WERI-Rb-1 (cell line): ENCODE results near the gene IGFBP7.

ENCODE experiments used
- DNase-seq: peaks from one replicate; pipeline ENCODE4 v3.0.0-alpha.2; 2020
- H3K27ac ChIP-seq: fragments of 250-450 bp; sonication (Bioruptor Pico); 2 replicates; pipeline ENCODE4 v1.5.1; 2020; ENCODE audit warnings: mild to moderate bottlenecking, moderate library complexity
- H3K27me3 ChIP-seq: fragments of 250-450 bp; sonication (Bioruptor Pico); 2 replicates; pipeline ENCODE4 v1.5.1; 2021; ENCODE audit warnings: mild to moderate bottlenecking, low read depth, moderate library complexity; ENCODE audit not compliant: insufficient read depth, severe bottlenecking
- H3K36me3 ChIP-seq: fragments of 250-450 bp; sonication (Bioruptor Pico); 2 replicates; pipeline ENCODE4 v1.5.1; 2020; ENCODE audit warnings: mild to moderate bottlenecking, moderate library complexity
- H3K4me3 ChIP-seq: 2 replicates; pipeline ENCODE4 v1.5.1; 2011; ENCODE audit warnings: low read depth, mild to moderate bottlenecking, control low read depth, low read length
- H3K9me3 ChIP-seq: fragments of 250-450 bp; sonication (Bioruptor Pico); 2 replicates; pipeline ENCODE4 v1.5.1; 2021; ENCODE audit warnings: mild to moderate bottlenecking, moderate library complexity; ENCODE audit not compliant: severe bottlenecking
- TF ChIP-seq, protein P1 (sequence below): IDR thresholded peaks from 2 replicates; pipeline ENCODE4 v1.5.1; 2011; ENCODE audit warnings: low read depth, mild to moderate bottlenecking, control low read depth, inconsistent platforms, low read length

The IGFBP7 gene

DNA sequence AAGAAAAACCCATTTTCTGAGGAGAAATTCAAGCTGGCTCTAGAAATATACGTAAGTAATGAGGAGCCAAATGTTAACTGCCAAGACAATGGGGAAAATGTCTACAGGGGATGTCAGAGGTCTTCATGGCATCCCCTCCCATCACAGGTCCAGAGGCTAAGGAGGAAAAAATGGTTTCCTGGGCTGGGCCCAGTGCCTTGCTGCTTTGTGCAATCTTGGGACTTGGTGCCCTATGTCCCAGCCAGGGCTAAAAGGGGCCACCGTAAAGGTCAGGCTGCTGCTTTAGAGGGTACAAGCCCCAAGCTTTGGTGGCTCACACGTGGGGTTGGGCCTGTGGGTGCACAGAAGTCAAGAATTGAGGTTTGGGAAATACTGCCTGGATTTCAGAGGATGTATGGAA, 17.2 kb upstream of the IGFBP7 start:
- TF ChIP-seq, protein P1, sequence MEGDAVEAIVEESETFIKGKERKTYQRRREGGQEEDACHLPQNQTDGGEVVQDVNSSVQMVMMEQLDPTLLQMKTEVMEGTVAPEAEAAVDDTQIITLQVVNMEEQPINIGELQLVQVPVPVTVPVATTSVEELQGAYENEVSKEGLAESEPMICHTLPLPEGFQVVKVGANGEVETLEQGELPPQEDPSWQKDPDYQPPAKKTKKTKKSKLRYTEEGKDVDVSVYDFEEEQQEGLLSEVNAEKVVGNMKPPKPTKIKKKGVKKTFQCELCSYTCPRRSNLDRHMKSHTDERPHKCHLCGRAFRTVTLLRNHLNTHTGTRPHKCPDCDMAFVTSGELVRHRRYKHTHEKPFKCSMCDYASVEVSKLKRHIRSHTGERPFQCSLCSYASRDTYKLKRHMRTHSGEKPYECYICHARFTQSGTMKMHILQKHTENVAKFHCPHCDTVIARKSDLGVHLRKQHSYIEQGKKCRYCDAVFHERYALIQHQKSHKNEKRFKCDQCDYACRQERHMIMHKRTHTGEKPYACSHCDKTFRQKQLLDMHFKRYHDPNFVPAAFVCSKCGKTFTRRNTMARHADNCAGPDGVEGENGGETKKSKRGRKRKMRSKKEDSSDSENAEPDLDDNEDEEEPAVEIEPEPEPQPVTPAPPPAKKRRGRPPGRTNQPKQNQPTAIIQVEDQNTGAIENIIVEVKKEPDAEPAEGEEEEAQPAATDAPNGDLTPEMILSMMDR: no peak
- no peak for DNase-seq
- H3K36me3 ChIP-seq: no peaks in the 10 kb centered on the region
- H3K27ac ChIP-seq: no peak overlapping the region
- H3K4me3 ChIP-seq: no peak overlapping the region
- no peaks in the 10 kb centered on the region for H3K27me3 ChIP-seq
- no peaks in the 10 kb centered on the region for H3K9me3 ChIP-seq

GRCh38 chr4:57125996-57126395, 15.8 kb upstream of the IGFBP7 start:
- TF ChIP-seq, protein P1: no peak
- no peak for DNase-seq
- Histone ChIP-seq H3K27me3 (no peaks in the 10 kb centered on the region), H3K36me3 (no peaks in the 10 kb centered on the region), H3K27ac (no peak overlapping the region), H3K9me3 (no peaks in the 10 kb centered on the region), H3K4me3 (no peak overlapping the region)

- Histone ChIP-seq H3K9me3 (no peaks in the 10 kb centered on the region), H3K4me3 (no peak overlapping the region), H3K27ac (no peak overlapping the region), H3K27me3 (peaks cover 3% of the 10 kb centered on the region), H3K36me3 (no peaks in the 10 kb centered on the region)
- DNase-seq: no peak
- TF ChIP-seq, protein P1: no peak
Observed at GRCh38 chr4:57124145-57124544, 14.0 kb upstream of the IGFBP7 start.

GRCh38 chr4:57122959-57123358, 12.8 kb upstream of the IGFBP7 start:
- no peak for DNase-seq

GRCh38 chr4:57119054-57119651, 9.0 kb upstream of the IGFBP7 start:
- peaks cover 3% of the 10 kb centered on the region for H3K27me3 ChIP-seq
- no peaks in the 10 kb centered on the region for H3K9me3 ChIP-seq
- TF ChIP-seq, protein P1: no peak
- H3K36me3 ChIP-seq: no peaks in the 10 kb centered on the region
- H3K27ac ChIP-seq: no peak overlapping the region
- DNase-seq: no peak
- H3K4me3 ChIP-seq: no peak overlapping the region

More at GRCh38 chr4:57122959-57123358, 12.8 kb upstream of the IGFBP7 start:
- no peak overlapping the region for H3K27ac ChIP-seq
- no peak overlapping the region for H3K4me3 ChIP-seq
- TF ChIP-seq, protein P1: no peak
- H3K36me3 ChIP-seq: no peaks in the 10 kb centered on the region
- H3K9me3 ChIP-seq: no peaks in the 10 kb centered on the region
- peaks cover 3% of the 10 kb centered on the region for H3K27me3 ChIP-seq

GRCh38 chr4:57117491-57117890, 7.3 kb upstream of the IGFBP7 start:
- Histone ChIP-seq H3K27me3 (peaks cover 5% of the 10 kb centered on the region), H3K4me3 (no peak overlapping the region), H3K27ac (no peak overlapping the region), H3K36me3 (no peaks in the 10 kb centered on the region), H3K9me3 (no peaks in the 10 kb centered on the region)
- DNase-seq: no peak
- TF ChIP-seq, protein P1: no peak
